ENCODE measurements around the gene ARHGAP26. TPM values are rescaled to one million over a fixed set of nuclear protein-coding genes. Genes with fewer than 3 reads are reported as not detected.

ARHGAP26 gene
- total RNA-seq, 1 experiment from 2014 or later = 54.3 TPM

- Mint-ChIP-seq H3K4me1 (ENCODE audit: insufficient read depth, unreplicated experiment) (peaks cover 36% of the 10 kb centered on the region), H3K36me3 (ENCODE audit: insufficient read depth, unreplicated experiment) (peaks cover 5% of the 10 kb centered on the region), H3K27me3 (ENCODE audit: insufficient read depth, unreplicated experiment) (no peaks in the 10 kb centered on the region), H3K4me3 (ENCODE audit: unreplicated experiment) (no peak overlapping the region), H3K27ac (ENCODE audit: low read depth, unreplicated experiment) (no peak overlapping the region), H3K9me3 (ENCODE audit: unreplicated experiment) (no peaks in the 10 kb centered on the region)
- ChIA-PET POLR2A (interaction anchor here (0.9 to 4.7 kb wide), 7 partner anchors 11 to 190 kb away, joined by 3 to 44 read pairs (median 4); no protein-coding TSS in a partner anchor), CTCF (interaction anchor here (0.6 to 1.4 kb wide), 4 partner anchors 18 to 1616 kb away, joined by 3 to 4 read pairs (median 4); no protein-coding TSS in a partner anchor)
- intact Hi-C loops (cut with micrococcal nuclease) = loop anchor here (10.0 kb wide), 1 partner anchor 284 kb away; no protein-coding TSS in a partner anchor
- TF ChIP-seq, protein P1, sequence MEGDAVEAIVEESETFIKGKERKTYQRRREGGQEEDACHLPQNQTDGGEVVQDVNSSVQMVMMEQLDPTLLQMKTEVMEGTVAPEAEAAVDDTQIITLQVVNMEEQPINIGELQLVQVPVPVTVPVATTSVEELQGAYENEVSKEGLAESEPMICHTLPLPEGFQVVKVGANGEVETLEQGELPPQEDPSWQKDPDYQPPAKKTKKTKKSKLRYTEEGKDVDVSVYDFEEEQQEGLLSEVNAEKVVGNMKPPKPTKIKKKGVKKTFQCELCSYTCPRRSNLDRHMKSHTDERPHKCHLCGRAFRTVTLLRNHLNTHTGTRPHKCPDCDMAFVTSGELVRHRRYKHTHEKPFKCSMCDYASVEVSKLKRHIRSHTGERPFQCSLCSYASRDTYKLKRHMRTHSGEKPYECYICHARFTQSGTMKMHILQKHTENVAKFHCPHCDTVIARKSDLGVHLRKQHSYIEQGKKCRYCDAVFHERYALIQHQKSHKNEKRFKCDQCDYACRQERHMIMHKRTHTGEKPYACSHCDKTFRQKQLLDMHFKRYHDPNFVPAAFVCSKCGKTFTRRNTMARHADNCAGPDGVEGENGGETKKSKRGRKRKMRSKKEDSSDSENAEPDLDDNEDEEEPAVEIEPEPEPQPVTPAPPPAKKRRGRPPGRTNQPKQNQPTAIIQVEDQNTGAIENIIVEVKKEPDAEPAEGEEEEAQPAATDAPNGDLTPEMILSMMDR (IDR thresholded peaks at IDR 0.05; ENCODE audit: unreplicated experiment) = no peak
- DNase-seq (ENCODE audit: unreplicated experiment) = no peak
- no TSS peak for BruUV-seq (replicated peaks)
Measured at GRCh38 chr5:143208365-143208641, 438.1 kb downstream of the ARHGAP26 start.

GRCh38 chr5:143208781-143209510, 438.8 kb downstream of the ARHGAP26 start:
- ChIA-PET CTCF (interaction anchor here (0.6 to 1.4 kb wide), 7 partner anchors 17 to 331 kb away, joined by 3 to 4 read pairs (median 3); no protein-coding TSS in a partner anchor), POLR2A (interaction anchor here (0.6 to 4.7 kb wide), 5 partner anchors 10 to 190 kb away, joined by 3 to 26 read pairs (median 3); no protein-coding TSS in a partner anchor)
- intact Hi-C loops (cut with micrococcal nuclease) = loop anchor here (10.0 kb wide), 1 partner anchor 284 kb away; no protein-coding TSS in a partner anchor
- no peaks in the 10 kb centered on the region for H3K9me3 Mint-ChIP-seq (ENCODE audit: unreplicated experiment)
- no TSS peak for BruUV-seq (replicated peaks)
- no peak overlapping the region for H3K27ac Mint-ChIP-seq (ENCODE audit: low read depth, unreplicated experiment)
- no peak overlapping the region for H3K4me3 Mint-ChIP-seq (ENCODE audit: unreplicated experiment)
- H3K27me3 Mint-ChIP-seq (ENCODE audit: insufficient read depth, unreplicated experiment) = no peaks in the 10 kb centered on the region
- peaks cover 36% of the 10 kb centered on the region for H3K4me1 Mint-ChIP-seq (ENCODE audit: insufficient read depth, unreplicated experiment)
- TF ChIP-seq, protein P1 (IDR thresholded peaks at IDR 0.05; ENCODE audit: unreplicated experiment) = peak; percentile 22
- DNase-seq (ENCODE audit: unreplicated experiment) = no peak
- peaks cover 5% of the 10 kb centered on the region for H3K36me3 Mint-ChIP-seq (ENCODE audit: insufficient read depth, unreplicated experiment)

DNA sequence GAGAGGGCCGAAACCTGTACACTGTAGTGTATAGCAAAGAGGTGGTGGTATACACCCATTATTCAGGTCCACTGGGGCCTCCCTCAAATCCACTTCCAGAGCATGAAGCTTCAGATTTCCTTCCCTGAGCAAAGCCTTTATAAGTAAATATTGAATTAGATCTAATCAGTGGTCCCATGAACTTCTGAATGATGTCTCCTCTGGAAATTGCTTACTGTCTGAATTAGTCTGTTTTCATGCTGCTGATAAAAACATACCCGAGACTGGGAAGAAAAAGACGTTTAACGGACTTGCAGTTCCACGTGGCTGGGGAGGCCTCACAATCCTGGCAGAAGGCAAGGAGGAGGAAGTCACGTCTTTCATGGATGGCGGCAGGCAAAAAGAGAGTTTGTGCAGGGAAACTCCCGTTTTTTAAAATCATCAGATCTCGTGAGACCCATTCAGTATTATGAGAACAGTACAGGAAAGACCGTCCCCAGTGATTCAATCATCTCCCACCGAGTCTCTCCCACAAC, 439.8 kb downstream of the ARHGAP26 start:
- ChIA-PET POLR2A (interaction anchor here (0.6 kb wide), 3 partner anchors 10 to 79 kb away, joined by 3 read pairs; no protein-coding TSS in a partner anchor), CTCF (interaction anchor here (0.6 to 1.2 kb wide), 6 partner anchors 17 to 203 kb away, joined by 3 to 8 read pairs (median 3); no protein-coding TSS in a partner anchor)
- no peak for DNase-seq (ENCODE audit: unreplicated experiment)
- Mint-ChIP-seq H3K4me1 (ENCODE audit: insufficient read depth, unreplicated experiment) (peaks cover 31% of the 10 kb centered on the region), H3K27ac (ENCODE audit: low read depth, unreplicated experiment) (no peak overlapping the region), H3K36me3 (ENCODE audit: insufficient read depth, unreplicated experiment) (peaks cover 5% of the 10 kb centered on the region), H3K9me3 (ENCODE audit: unreplicated experiment) (no peaks in the 10 kb centered on the region), H3K4me3 (ENCODE audit: unreplicated experiment) (no peak overlapping the region), H3K27me3 (ENCODE audit: insufficient read depth, unreplicated experiment) (no peaks in the 10 kb centered on the region)
- no TSS peak for BruUV-seq (replicated peaks)
- TF ChIP-seq, protein P1 (IDR thresholded peaks at IDR 0.05; ENCODE audit: unreplicated experiment) = no peak
- intact Hi-C loops (cut with micrococcal nuclease) = loop anchor here (10.0 kb wide), 1 partner anchor 285 kb away; no protein-coding TSS in a partner anchor

- POLR2A ChIA-PET = interaction anchor here (0.7 kb wide), 2 partner anchors 190 to 1709 kb away, joined by 3 read pairs; no protein-coding TSS in a partner anchor
- TF ChIP-seq, protein P1 (IDR thresholded peaks at IDR 0.05; ENCODE audit: unreplicated experiment) = no peak
- CTCF ChIA-PET = interaction anchor here (1.2 kb wide), 1 partner anchor 61 kb away, joined by 4 read pairs; no protein-coding TSS in a partner anchor
- BruUV-seq (replicated peaks) = no TSS peak
- no peak for DNase-seq (ENCODE audit: unreplicated experiment)
- Mint-ChIP-seq H3K36me3 (ENCODE audit: insufficient read depth, unreplicated experiment) (peaks cover 8% of the 10 kb centered on the region), H3K27ac (ENCODE audit: low read depth, unreplicated experiment) (peak overlapping the region; percentile 7), H3K27me3 (ENCODE audit: insufficient read depth, unreplicated experiment) (no peaks in the 10 kb centered on the region), H3K9me3 (ENCODE audit: unreplicated experiment) (no peaks in the 10 kb centered on the region), H3K4me1 (ENCODE audit: insufficient read depth, unreplicated experiment) (peaks cover 24% of the 10 kb centered on the region), H3K4me3 (ENCODE audit: unreplicated experiment) (no peak overlapping the region)
- intact Hi-C loops (cut with micrococcal nuclease) = no loop called here
Measured at GRCh38 chr5:143210576-143210975, 440.4 kb downstream of the ARHGAP26 start.

All from MCF 10A (cell line).